Activated B cell treated with CpG ODN at 0.5 μM for 24 hours (primary cell): ENCODE results near the gene DNAAF5. TPM values are rescaled to one million over a fixed set of nuclear protein-coding genes. Genes with fewer than 3 reads are reported as not detected.

ENCODE experiments used
- ATAC-seq: fragments of 200-7000 bp; cut with Tn5 transposase; one replicate; pipeline ENCODE4 v1.10.0; 2021; ENCODE audit warnings: low read depth, mild to moderate bottlenecking, moderate library complexity
- CTCF ChIA-PET: fragments of 350-600 bp; sonication (Branson Sonifier 250); formaldehyde crosslinking; loops from one replicate; lab custom pipeline; 2021; ENCODE audit warnings: antibody characterized with exemption; lab: Charles Lee
- POLR2A ChIA-PET: fragments of 350-600 bp; sonication (Branson Sonifier 250); formaldehyde crosslinking; loops from one replicate; lab custom pipeline; 2021; ENCODE audit warnings: antibody characterized with exemption; lab: Charles Lee
- DNase-seq: peaks from one replicate; pipeline ENCODE4 v3.0.0; 2022
- H3K27ac Mint-ChIP-seq: one replicate; pipeline ENCODE4 v1.8.0; 2020; ENCODE audit warnings: mixed read lengths
- H3K27me3 Mint-ChIP-seq: one replicate; pipeline ENCODE4 v1.8.0; 2021; ENCODE audit warnings: mixed read lengths
- H3K36me3 Mint-ChIP-seq: one replicate; pipeline ENCODE4 v1.8.0; 2021; ENCODE audit warnings: low read depth, mixed read lengths
- H3K4me1 Mint-ChIP-seq: one replicate; pipeline ENCODE4 v1.8.0; 2021; ENCODE audit warnings: mixed read lengths
- H3K4me3 Mint-ChIP-seq: one replicate; pipeline ENCODE4 v1.8.0; 2020; ENCODE audit warnings: mild to moderate bottlenecking, mixed read lengths
- H3K9me3 Mint-ChIP-seq: one replicate; pipeline ENCODE4 v1.8.0; 2020; ENCODE audit warnings: mixed read lengths
- CTCF ChIP-seq: fragments of 200-600 bp; IDR thresholded peaks from one replicate; pipeline ENCODE4 v1.8.0; 2022; ENCODE audit warnings: antibody characterized with exemption, mild to moderate bottlenecking
- intact Hi-C: fragments of 100-400 bp; cut with micrococcal nuclease; formaldehyde crosslinking; loops from one replicate; pipeline ENCODE4 v1.15.1; 2024
- total RNA-seq: library from RNA; stranded (reverse); gene quantifications from 2 replicates; pipeline ENCODE4 v1.2.3, GENCODE V29; 2022

DNAAF5 gene
- total RNA-seq, 1 donor from 2014 or later = 23.5 TPM

GRCh38 chr7:757741-758163, 31.3 kb downstream of the DNAAF5 start:
- no peak overlapping the region for H3K27ac Mint-ChIP-seq
- ChIA-PET CTCF (no interaction called here), POLR2A (no interaction called here)
- no peaks in the 10 kb centered on the region for H3K9me3 Mint-ChIP-seq
- H3K27me3 Mint-ChIP-seq = no peaks in the 10 kb centered on the region
- intact Hi-C loops = no loop called here
- H3K4me3 Mint-ChIP-seq = no peak overlapping the region
- peaks cover 67% of the 10 kb centered on the region for H3K36me3 Mint-ChIP-seq
- no peaks in the 10 kb centered on the region for H3K4me1 Mint-ChIP-seq
- no peak for ATAC-seq
- no peak for TF ChIP-seq CTCF
- no peak for DNase-seq

DNA sequence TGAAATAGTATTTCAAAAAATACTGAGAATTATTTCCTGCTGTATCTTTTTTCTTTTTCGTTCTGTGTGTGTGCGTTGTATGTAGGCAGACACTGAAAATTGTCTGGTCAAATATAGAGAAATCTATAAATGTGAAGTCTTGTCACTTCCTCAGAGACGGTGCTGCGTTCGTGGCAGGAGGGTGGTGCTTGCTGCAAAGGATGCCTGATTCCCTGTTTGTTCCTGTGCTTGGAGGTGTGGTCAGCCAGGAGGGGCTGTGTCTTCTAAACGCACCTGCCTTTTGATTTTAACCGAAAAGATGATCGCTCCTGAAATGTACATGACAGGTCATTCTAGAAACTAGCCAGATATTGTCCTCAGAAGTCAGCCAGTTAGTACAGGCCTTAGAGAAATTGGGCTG, 33.1 kb downstream of the DNAAF5 start:
- CTCF ChIA-PET = no interaction called here
- no peak for ATAC-seq
- intact Hi-C loops = no loop called here
- no peak for TF ChIP-seq CTCF
- POLR2A ChIA-PET = no interaction called here
- Mint-ChIP-seq H3K4me1 (no peaks in the 10 kb centered on the region), H3K36me3 (peaks cover 75% of the 10 kb centered on the region), H3K27ac (no peak overlapping the region), H3K9me3 (no peaks in the 10 kb centered on the region), H3K4me3 (no peak overlapping the region), H3K27me3 (no peaks in the 10 kb centered on the region)
- DNase-seq = no peak

DNA sequence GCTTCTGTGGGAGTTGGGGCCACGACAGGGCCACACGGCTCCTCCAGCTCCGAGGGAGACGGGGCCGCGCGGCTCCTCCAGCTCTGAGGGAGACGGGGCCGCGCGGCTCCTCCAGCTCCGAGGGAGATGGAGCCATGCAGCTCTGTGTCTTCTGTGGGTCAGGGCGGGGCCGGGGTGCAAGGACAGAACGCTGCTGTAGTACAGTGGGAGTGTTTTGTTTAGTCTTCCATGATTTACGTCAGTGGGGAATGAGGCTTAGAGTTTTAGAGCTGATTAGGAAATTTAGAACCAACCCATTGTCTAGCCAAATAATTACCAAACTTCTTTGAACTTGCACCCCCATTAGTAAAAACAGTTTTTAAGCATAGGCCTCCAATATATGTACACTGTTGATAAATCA, 33.5 kb downstream of the DNAAF5 start:
- peaks cover 73% of the 10 kb centered on the region for H3K36me3 Mint-ChIP-seq
- no peaks in the 10 kb centered on the region for H3K9me3 Mint-ChIP-seq
- no peaks in the 10 kb centered on the region for H3K4me1 Mint-ChIP-seq
- H3K27me3 Mint-ChIP-seq = no peaks in the 10 kb centered on the region
- H3K4me3 Mint-ChIP-seq = no peak overlapping the region
- ChIA-PET POLR2A (no interaction called here), CTCF (no interaction called here)
- no peak overlapping the region for H3K27ac Mint-ChIP-seq
- ATAC-seq (no peak), DNase-seq (no peak)
- intact Hi-C loops = no loop called here
- no peak for TF ChIP-seq CTCF

- Mint-ChIP-seq H3K4me3 (no peak overlapping the region), H3K27ac (no peak overlapping the region), H3K36me3 (peaks cover 69% of the 10 kb centered on the region), H3K4me1 (no peaks in the 10 kb centered on the region), H3K9me3 (no peaks in the 10 kb centered on the region), H3K27me3 (no peaks in the 10 kb centered on the region)
- CTCF ChIA-PET = no interaction called here
- ATAC-seq = no peak
- TF ChIP-seq CTCF = no peak
- POLR2A ChIA-PET = no interaction called here
- intact Hi-C loops = no loop called here
- DNase-seq = no peak
These were observed 34.6 kb downstream of the DNAAF5 start for GRCh38 chr7:761101-761500.

DNA sequence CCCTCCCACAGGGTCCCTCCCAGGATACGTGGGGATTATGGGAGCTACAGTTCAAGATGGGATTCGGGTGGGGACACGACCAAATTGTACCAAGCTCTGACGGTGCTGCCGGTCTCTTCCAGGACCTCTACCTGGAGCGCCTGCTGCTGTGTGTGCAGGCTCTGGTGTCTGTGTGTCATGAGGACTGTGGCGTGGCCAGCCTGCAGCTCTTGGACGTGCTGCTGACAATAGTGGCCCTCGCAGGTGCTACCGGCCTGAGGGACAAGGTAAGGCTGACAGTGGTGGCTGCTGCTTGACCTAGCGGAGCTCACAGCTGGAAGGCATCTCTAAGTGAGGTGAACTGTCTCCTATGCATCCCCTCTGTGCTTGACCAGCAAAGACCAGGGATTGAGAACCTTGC, 35.1 kb downstream of the DNAAF5 start:
- CTCF ChIA-PET = no interaction called here
- ATAC-seq = no peak

More for the DNA sequence above, 35.1 kb downstream of the DNAAF5 start:
- Mint-ChIP-seq H3K27ac (no peak overlapping the region), H3K27me3 (no peaks in the 10 kb centered on the region), H3K9me3 (no peaks in the 10 kb centered on the region), H3K4me1 (no peaks in the 10 kb centered on the region), H3K36me3 (peaks cover 69% of the 10 kb centered on the region), H3K4me3 (no peak overlapping the region)
- intact Hi-C loops = no loop called here
- DNase-seq = no peak
- TF ChIP-seq CTCF = no peak
- POLR2A ChIA-PET = no interaction called here
